ENCODE measurements around the gene DCDC1. TPM values are rescaled to one million over a fixed set of nuclear protein-coding genes. Genes with fewer than 3 reads are reported as not detected.

DCDC1 gene
- total RNA-seq, 2 donors from 2014 or later = 2.9 to 3.2 TPM

DNA sequence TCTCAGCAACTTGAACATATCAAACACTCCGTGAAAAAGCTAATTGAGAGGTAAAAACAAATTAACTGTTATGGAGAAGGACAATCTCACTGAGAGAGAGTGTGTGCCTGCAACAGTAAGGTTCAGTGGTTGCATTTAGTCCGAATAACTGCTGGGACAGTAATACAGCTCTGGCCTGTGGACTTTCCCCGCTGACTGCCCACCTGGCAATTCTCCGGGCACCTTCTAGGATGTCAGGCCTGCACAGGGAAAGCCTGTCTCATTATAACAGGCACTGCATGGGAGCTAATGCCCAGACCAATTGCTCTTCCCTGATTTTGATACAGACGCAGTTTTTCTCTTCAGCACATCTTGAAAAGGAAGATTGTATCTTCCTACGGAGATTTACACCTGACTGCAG, 251.0 kb downstream of the DCDC1 start:
- H3K27ac ChIP-seq (ENCODE audit: low read depth, low read length) = no peak overlapping the region
- H3K27ac Mint-ChIP-seq = no peak overlapping the region
- H3K4me3 Mint-ChIP-seq = no peak overlapping the region
- H3K36me3 ChIP-seq (ENCODE audit: control insufficient read depth, insufficient read depth, low read length) = no peaks in the 10 kb centered on the region
- H3K4me1 ChIP-seq (ENCODE audit: control insufficient read depth, insufficient read depth, low read length) = peaks cover 5% of the 10 kb centered on the region
- TF ChIP-seq, protein P1, sequence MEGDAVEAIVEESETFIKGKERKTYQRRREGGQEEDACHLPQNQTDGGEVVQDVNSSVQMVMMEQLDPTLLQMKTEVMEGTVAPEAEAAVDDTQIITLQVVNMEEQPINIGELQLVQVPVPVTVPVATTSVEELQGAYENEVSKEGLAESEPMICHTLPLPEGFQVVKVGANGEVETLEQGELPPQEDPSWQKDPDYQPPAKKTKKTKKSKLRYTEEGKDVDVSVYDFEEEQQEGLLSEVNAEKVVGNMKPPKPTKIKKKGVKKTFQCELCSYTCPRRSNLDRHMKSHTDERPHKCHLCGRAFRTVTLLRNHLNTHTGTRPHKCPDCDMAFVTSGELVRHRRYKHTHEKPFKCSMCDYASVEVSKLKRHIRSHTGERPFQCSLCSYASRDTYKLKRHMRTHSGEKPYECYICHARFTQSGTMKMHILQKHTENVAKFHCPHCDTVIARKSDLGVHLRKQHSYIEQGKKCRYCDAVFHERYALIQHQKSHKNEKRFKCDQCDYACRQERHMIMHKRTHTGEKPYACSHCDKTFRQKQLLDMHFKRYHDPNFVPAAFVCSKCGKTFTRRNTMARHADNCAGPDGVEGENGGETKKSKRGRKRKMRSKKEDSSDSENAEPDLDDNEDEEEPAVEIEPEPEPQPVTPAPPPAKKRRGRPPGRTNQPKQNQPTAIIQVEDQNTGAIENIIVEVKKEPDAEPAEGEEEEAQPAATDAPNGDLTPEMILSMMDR (conservative IDR thresholded peaks at IDR 0.05) = no peak
- H3K9ac ChIP-seq (ENCODE audit: extremely low read depth, low read length, poor library complexity, severe bottlenecking) = no peak overlapping the region
- no peak overlapping the region for H3K4me3 ChIP-seq (ENCODE audit: low read length)
- H3K27me3 Mint-ChIP-seq (ENCODE audit: insufficient read depth) = no peaks in the 10 kb centered on the region
- no peaks in the 10 kb centered on the region for H3K27me3 ChIP-seq (ENCODE audit: control insufficient read depth, insufficient read depth, low read length, poor library complexity, severe bottlenecking)
- whole genome bisulfite sequencing, 2 experiments (ENCODE audit: insufficient coverage in 1 of 2, insufficient read length in 1 of 2) = 94 to 95% methylated on average over 5 to 6 of the region's 6 CpGs
- peaks cover 13% of the 10 kb centered on the region for H3K4me1 Mint-ChIP-seq
- no peaks in the 10 kb centered on the region for H3K9me3 Mint-ChIP-seq
- H3K9me3 ChIP-seq (ENCODE audit: control insufficient read depth, low read length) = no peaks in the 10 kb centered on the region
- H3K36me3 Mint-ChIP-seq (ENCODE audit: low read depth) = no peaks in the 10 kb centered on the region
- DNase-seq = peak; percentile 40

DNA sequence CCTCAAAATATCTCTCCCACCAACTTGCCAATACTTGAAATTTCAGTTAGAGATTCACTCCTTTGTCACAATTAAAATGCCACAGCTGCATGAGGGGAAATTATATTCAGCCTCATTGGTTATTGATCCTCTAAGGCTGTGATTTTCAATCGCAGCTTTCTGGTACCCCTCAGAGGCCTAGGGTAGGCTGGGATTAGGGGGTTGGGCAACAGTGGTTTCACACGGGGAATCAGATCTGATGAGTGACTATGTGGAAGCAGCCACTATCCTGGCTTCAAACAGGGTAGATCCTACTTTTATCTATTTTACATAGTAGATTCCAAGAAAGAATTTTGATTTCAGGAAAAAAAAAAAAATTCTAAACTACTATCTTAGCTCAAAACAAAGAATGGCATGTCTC, 252.5 kb downstream of the DCDC1 start:
- TF ChIP-seq, protein P1 (conservative IDR thresholded peaks at IDR 0.05) = no peak
- no peaks in the 10 kb centered on the region for H3K27me3 Mint-ChIP-seq (ENCODE audit: insufficient read depth)
- H3K4me1 Mint-ChIP-seq = peaks cover 19% of the 10 kb centered on the region
- no peak overlapping the region for H3K9ac ChIP-seq (ENCODE audit: extremely low read depth, low read length, poor library complexity, severe bottlenecking)
- WGBS, 2 experiments (ENCODE audit: insufficient coverage in 1 of 2, insufficient read length in 1 of 2) = 83 to 100% methylated on average over 1 to 2 of the region's 2 CpGs
- H3K9me3 Mint-ChIP-seq = no peaks in the 10 kb centered on the region
- peaks cover 5% of the 10 kb centered on the region for H3K4me1 ChIP-seq (ENCODE audit: control insufficient read depth, insufficient read depth, low read length)
- H3K4me3 Mint-ChIP-seq = no peak overlapping the region
- DNase-seq = no peak
- no peak overlapping the region for H3K4me3 ChIP-seq (ENCODE audit: low read length)
- H3K9me3 ChIP-seq (ENCODE audit: control insufficient read depth, low read length) = no peaks in the 10 kb centered on the region
- no peaks in the 10 kb centered on the region for H3K36me3 Mint-ChIP-seq (ENCODE audit: low read depth)
- no peak overlapping the region for H3K27ac ChIP-seq (ENCODE audit: low read depth, low read length)
- no peaks in the 10 kb centered on the region for H3K36me3 ChIP-seq (ENCODE audit: control insufficient read depth, insufficient read depth, low read length)
- no peaks in the 10 kb centered on the region for H3K27me3 ChIP-seq (ENCODE audit: control insufficient read depth, insufficient read depth, low read length, poor library complexity, severe bottlenecking)
- no peak overlapping the region for H3K27ac Mint-ChIP-seq

DNA sequence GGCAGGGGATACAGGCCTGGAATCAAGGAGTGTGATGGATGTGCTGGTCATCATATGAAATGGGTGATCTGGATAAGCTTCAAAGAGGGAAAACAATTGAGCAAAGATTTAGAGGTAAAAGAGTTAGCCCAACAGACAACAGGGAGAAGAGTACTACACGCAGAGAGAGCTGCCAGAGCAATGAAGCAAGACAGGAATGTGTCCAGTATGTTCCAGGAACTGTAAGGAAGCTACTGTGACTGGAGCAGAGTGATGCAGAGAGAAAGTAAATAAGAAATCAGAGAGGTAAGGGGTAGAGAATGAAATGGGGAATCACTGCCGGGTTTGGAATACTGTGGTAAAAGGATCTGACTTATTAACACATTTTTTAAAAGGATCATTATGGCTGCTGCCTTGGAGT, 255.1 kb downstream of the DCDC1 start:
- H3K36me3 Mint-ChIP-seq (ENCODE audit: low read depth) = no peaks in the 10 kb centered on the region
- peaks cover 5% of the 10 kb centered on the region for H3K4me1 ChIP-seq (ENCODE audit: control insufficient read depth, insufficient read depth, low read length)
- DNase-seq = no peak
- no peaks in the 10 kb centered on the region for H3K9me3 Mint-ChIP-seq
- no peak overlapping the region for H3K27ac Mint-ChIP-seq
- 89 to 97% methylated on average over 2 of the region's 2 CpGs for WGBS, 2 experiments (ENCODE audit: insufficient coverage in 1 of 2, insufficient read length in 1 of 2)
- H3K27me3 Mint-ChIP-seq (ENCODE audit: insufficient read depth) = no peaks in the 10 kb centered on the region
- H3K4me1 Mint-ChIP-seq = peaks cover 18% of the 10 kb centered on the region
- H3K27ac ChIP-seq (ENCODE audit: low read depth, low read length) = no peak overlapping the region
- H3K27me3 ChIP-seq (ENCODE audit: control insufficient read depth, insufficient read depth, low read length, poor library complexity, severe bottlenecking) = no peaks in the 10 kb centered on the region
- H3K36me3 ChIP-seq (ENCODE audit: control insufficient read depth, insufficient read depth, low read length) = no peaks in the 10 kb centered on the region
- TF ChIP-seq, protein P1 (conservative IDR thresholded peaks at IDR 0.05) = no peak
- no peak overlapping the region for H3K4me3 Mint-ChIP-seq
- no peak overlapping the region for H3K9ac ChIP-seq (ENCODE audit: extremely low read depth, low read length, poor library complexity, severe bottlenecking)
- no peak overlapping the region for H3K4me3 ChIP-seq (ENCODE audit: low read length)
- no peaks in the 10 kb centered on the region for H3K9me3 ChIP-seq (ENCODE audit: control insufficient read depth, low read length)

Data from endodermal cell (in vitro differentiated cells).